Measurements from ENCODE around the gene LPAR1.

DNA sequence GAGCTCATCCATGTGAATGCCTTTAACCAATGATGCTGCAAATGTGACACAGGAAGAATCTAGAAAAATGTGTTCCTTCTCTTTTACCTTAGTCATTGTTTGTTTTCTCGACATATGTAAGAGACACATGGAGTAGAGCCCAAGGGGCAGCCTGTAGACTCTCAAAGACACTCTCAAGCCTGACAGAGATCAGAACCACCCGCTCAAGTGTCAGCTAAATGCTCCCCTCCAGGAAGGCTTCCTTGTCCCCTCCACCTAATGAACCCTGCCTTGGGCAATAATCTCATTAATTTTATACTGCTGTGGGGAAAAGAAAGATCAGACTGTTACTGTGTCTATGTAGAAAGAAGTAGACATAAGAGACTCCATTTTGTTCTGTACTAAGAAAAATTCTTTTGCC is 212.3 kb downstream of the LPAR1 start:
- TF ChIP-seq, protein P1, sequence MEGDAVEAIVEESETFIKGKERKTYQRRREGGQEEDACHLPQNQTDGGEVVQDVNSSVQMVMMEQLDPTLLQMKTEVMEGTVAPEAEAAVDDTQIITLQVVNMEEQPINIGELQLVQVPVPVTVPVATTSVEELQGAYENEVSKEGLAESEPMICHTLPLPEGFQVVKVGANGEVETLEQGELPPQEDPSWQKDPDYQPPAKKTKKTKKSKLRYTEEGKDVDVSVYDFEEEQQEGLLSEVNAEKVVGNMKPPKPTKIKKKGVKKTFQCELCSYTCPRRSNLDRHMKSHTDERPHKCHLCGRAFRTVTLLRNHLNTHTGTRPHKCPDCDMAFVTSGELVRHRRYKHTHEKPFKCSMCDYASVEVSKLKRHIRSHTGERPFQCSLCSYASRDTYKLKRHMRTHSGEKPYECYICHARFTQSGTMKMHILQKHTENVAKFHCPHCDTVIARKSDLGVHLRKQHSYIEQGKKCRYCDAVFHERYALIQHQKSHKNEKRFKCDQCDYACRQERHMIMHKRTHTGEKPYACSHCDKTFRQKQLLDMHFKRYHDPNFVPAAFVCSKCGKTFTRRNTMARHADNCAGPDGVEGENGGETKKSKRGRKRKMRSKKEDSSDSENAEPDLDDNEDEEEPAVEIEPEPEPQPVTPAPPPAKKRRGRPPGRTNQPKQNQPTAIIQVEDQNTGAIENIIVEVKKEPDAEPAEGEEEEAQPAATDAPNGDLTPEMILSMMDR (IDR thresholded peaks at IDR 0.05; ENCODE audit: insufficient read depth, low read length), result no peak
- TF ChIP-seq POLR2AphosphoS5 (IDR thresholded peaks at IDR 0.05; ENCODE audit: low read depth), result no peak
- TF ChIP-seq GABPA (IDR thresholded peaks at IDR 0.05; ENCODE audit: low read depth), result no peak
